Measurements from ENCODE around the gene ROBO3.

GRCh38 chr11:124867700-124868099, 2.5 kb downstream of the ROBO3 start:
- TF ChIP-seq JUN (CRISPR knock-in tag; IDR thresholded peaks at IDR 0.05): no peak
- TF ChIP-seq CTCF (IDR thresholded peaks at IDR 0.05): peak; percentile 37; the same call in 1 of the 2 replicates
- TF ChIP-seq TEAD4 (CRISPR knock-in tag; IDR thresholded peaks at IDR 0.05): no peak
- no peak for TF ChIP-seq ERG (CRISPR knock-in tag; IDR thresholded peaks at IDR 0.05)

Data from WTC11 (cell line).